Head of caudate nucleus (tissue), 42 donors: ENCODE data around the gene DCUN1D3.
A peak's percentile ranks its signal among the peaks of the same experiment; 100 is the strongest.

Experiments
- DNase-seq, 42 donors: peaks; one replicate each; pipeline versions ENCODE4 v3.0.0 to v3.0.0-alpha.2; 2020 to 2021; ENCODE audit warnings: mixed read lengths in 7 of 42
- intact Hi-C: fragments of 100-400 bp; cut with DNase I; formaldehyde crosslinking; loops from one replicate; pipeline ENCODE4 v1.15.0; 2022

DCUN1D3 gene

DNA sequence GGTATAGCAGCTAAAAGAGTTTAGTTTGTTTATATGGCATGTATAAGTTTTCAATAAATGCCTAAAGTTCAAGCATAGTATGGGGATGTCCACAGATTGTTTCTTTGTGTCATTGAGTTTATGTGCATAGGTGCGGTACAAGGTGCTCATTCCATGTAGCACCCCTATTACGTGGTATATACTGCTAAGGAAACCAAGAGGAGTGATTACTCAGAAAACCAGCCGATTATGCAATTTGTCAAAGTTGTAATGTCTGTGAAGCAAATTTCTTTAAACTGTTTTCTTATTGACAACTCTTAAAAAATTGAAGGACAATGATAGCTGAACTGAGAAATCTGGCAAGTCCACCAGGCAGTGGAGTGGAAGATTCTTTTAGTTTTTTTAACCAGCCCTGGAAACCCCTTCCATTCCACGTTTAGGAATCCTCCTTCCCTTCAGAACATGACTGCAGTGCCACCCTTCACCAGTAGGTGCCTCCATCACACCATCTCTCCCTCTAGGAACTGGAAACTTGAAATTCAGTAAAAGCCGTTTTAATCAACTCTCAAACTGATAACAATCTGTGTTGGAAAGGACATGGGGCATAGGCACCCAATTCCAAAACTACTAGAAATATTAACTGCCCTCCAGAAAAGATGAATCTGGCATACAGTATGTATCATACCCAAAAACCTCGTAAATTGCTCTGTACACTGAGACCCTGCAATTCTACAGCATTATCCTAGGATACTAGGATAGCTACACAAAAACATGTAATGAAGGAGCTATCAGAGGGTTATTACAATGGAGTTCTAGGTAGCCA, 50.4 kb downstream of the DCUN1D3 start:
- intact Hi-C loops = loop anchor here (2.0 kb wide), 1 partner anchor 235 kb away; no protein-coding TSS in a partner anchor
- peak in 41 of 42 donors; percentile 51 to 92 (median 80) for DNase-seq

DNA sequence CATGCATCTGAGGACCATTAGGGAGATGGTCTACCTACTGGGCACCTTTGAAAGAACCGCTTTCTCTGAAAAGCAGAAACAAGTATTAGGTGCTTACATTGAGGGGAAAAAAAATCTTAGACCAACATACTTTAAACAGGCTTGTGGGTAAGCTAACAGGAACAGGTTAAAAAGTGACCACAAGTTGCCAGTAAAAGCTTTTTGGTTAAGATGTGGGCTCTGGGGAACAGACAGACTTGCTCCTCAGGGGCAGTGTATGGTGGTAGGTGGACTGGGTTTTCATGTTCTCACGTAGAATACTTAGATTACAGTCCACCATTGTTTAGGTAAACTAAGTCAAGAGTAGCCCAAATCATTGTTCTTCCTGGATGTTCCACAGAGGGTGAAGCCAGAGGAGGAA, 52.6 kb downstream of the DCUN1D3 start:
- intact Hi-C loops = no loop called here
- DNase-seq = no peak

DNA sequence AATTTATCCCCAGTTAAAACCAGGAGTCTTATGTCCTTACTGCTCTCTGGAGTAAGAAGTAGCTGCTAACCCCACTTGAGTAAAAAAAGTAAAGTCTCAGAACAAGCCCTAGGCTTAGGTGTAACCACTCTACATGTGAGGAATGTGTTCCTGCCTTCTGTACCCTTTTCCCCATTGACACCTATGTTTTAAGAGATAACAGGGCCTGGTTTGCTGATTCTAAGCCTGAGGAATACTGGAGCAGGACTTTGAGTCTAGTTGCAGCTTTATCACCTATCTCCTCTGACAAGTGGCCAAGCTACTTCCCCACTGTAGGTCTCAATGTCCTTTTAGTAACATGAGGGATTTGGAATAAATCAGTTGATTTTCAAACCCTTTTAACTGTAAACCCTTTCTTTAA, 53.6 kb downstream of the DCUN1D3 start:
- intact Hi-C loops = no loop called here
- DNase-seq = no peak

DNA sequence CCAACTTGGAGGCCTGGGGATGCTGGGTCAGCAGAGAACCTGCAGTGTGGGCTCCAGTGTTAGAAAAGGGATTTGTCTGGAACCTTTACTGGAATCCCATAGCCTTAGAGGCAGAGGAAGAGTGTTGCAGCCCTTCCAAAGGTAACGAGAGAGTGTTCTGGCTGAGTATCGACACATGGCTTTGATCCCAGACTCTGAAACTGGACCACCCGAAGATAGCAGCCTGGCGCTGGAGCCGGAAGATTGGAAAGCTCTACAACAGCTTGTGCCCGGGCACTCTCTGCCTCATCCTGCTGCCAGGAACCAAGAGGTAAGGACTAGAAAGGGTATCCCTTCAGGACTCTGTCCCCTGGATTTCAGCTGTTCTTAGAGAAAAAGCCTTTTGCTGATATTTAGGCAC, 54.1 kb downstream of the DCUN1D3 start:
- intact Hi-C loops = no loop called here

DNA sequence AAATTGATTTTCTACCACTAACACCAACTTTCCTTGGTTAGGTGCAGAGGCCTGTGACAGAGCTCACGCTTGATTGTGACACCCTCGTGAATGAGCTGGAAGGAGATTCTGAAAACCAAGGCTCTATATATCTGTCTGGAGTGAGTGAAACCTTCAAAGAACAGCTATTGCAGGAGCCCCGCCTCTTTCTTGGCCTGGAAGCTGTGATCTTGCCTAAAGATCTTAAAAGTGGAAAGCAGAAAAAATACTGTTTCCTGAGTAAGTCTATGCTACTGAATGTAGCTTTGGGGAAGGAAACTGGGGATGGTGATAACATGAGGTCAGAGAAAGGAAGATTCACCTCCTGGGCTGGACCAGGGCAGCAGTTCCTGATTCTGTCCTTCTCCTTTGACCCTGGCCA, 55.6 kb downstream of the DCUN1D3 start:
- DNase-seq = no peak
- intact Hi-C loops = no loop called here

More for the DNA sequence above, 54.1 kb downstream of the DCUN1D3 start:
- no peak for DNase-seq

DNA sequence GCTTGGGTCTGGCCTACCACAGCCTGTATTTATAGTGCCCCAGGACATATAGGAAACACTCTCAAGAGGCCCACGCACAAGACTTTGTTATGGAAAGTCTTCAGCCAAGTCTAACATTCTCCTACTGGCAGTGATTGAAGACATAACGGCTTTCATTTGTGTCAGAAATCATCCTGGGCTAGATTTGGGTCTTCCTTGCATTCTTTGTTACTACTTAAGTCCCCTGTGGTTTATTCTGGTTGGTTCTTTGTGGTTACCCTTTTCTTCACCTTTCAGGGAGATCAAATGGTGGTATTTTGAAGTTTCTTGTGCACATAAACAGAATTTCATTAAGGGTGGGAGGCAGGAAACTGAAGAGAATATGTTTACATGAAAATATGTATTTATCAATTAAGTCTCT, 56.1 kb downstream of the DCUN1D3 start:
- no peak for DNase-seq
- intact Hi-C loops = no loop called here

DNA sequence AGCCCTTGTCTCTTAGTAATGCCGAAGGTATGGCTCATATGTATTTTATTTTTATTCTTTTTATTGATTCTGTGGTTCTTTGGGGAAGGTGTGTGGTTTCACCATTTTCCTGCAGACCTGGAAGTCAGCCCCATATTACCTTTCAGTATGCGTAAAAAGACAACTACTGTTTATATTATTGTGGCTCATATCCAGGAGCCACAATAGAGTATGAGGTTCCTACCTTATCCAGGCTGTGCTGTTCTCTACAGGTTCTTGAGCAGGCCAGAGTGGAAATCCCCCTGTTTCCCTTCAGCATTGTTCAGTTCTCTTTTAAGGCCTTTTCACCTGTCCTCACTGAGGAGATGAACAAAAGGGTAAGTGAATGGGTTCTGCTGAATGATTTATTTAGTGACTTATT, 60.7 kb downstream of the DCUN1D3 start:
- intact Hi-C loops = no loop called here
- DNase-seq = no peak

DNA sequence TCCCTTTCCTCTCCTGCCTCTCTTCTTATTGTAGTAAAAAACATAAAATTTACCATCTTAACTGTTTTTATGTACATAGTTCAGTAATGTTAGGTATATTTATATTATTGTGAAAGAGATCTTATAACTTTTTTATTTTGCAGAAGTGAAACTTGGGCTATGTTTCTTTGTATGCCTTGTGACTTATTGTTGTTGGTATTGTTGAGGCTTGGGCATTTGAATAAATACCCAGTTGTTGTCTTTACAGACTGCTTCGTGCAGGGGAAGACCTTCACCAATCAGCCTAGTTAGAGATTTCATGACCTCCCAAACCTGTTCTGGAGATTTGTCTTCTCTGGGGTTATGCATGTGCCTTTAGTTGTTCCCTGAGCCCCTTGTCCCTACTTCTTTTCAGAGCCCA, 61.9 kb downstream of the DCUN1D3 start:
- DNase-seq = no peak
- intact Hi-C loops = no loop called here

DNA sequence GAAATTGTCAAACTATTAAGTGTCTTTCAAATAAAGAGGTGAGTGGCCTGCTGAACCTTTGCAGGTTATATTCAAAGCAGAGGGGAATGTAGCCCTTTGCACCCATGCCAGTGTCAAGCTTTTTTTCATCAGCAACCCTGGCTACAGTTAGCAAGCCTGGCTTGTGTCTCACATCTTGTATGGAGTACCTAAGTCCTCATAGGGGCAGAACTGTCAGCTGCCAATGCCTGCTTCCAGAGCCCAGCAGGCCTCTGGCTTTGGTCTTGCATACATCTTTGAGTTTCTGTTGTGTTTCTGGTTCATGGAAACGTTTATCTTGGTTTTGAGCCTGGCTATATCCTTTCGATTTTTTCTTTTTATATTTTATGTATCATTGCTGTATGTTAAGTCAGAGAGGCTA, 67.1 kb downstream of the DCUN1D3 start:
- no peak for DNase-seq
- intact Hi-C loops = no loop called here

DNA sequence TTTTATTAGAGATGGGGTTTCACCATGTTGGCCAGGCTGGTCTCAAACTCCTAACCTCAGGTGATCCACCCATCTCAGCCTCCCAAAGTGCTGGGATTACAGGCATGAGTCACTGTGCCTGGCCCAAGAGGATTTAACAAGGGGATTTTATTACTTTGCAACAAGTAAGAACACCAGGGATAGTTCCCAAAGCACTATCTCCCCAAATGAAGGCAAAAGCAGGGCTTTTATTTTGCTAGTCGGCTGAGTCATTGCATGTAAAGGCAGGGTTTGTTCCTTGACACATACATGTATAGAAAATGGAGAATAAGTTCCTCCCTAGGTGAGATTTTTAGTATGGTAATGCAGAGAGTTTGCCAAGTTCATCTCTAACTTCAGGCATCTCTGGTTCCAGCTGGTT, 69.8 kb downstream of the DCUN1D3 start:
- intact Hi-C loops = no loop called here
- no peak for DNase-seq

DNA sequence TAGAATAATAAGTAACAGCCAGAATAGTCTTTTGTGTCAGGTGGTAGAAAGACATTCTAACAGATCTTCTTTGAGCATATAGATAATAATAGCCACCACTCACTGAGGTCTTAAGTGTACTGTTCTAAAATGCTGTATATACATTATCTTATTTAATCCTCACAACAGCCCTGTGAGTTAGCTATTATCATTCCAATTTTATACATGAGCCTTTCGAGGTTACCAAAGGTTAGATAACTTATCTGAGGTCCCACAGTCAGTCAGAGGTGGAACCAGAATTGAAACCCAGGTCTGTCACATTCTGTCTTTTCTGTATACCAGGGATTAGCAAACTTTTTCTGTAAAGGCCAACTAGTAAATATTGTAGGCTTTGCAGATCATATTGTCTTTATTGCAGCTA, 70.6 kb downstream of the DCUN1D3 start:
- no peak for DNase-seq
- intact Hi-C loops = no loop called here

DNA sequence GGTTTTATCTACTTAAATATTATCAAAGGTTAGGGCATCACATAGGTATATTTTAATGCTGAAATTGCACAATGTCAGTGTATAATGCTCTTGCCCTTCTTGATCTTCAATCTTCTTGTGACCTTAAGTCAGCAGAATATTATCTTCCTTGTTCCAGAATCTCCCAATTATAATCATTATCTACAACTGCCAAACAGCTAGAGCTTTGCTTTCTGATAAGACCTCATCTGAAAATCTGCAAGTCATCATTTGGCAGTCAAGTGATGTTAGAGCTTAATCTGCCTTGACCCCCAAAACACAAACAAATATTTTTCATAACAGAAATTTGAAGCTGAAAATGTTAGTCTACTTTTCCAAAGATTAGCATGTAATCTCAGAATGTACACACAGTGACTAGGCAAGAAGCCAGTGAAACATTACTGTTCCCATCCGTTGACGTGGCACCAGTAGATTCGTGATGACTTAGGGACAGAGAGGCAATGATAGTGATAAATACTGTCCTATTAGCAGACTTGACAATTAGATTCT, 74.1 kb downstream of the DCUN1D3 start:
- intact Hi-C loops = no loop called here
- DNase-seq = no peak

DNA sequence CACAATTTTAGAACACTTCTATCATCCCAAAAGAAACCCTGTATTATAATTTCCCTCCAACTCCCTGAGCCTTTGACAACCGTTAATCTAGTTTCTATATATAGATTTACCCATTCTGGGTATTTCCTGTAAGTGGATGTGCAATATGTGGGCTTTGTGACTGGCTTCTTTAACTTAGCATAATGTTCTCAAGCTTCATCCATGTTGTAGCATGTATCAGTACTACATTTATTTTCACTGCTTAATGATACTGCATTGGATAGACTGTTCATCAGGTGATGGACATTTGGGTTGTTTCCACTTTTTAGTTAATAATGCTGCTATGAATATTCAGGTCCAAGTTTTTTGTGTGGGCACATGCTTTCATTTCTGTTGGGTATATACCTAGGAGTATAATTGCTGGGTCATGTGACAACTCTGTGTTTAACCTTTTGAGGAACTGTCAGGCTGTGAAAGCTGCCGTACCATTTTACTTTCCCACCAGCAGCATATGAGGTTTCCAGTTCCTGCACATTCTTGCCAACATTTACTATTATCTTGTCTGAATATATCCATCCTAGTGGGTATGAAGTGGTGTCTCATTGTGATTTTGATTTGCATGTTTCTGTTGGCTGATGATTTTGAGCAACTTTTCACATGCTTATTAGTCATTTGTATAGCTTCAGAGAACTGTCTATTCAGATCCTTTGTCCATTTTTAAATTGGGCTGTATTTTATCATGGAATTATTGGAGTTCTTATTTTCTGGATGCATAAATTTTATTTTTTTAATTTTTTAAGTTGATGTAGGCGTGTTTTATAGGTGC, 77.4 kb downstream of the DCUN1D3 start:
- no peak for DNase-seq
- intact Hi-C loops = no loop called here

DNA sequence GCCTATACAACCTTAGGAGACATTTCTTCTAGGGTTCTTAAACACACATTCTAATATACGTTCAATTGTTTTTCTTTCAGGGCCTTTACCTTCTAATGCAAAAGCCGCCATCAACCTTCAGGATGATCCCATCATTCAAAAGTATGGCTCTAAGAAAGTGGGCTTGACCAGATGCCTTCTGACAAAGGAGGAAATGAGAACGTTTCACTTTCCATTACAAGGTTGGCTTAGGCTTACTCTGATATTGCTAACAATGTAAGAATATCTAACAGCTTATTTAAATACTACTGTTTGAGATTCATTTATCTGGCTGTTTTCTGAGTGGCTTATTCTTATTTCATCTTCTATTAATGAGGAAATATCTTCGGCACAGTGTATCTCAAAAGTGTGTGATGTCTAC, 78.5 kb downstream of the DCUN1D3 start:
- DNase-seq = no peak
- intact Hi-C loops = no loop called here

DNA sequence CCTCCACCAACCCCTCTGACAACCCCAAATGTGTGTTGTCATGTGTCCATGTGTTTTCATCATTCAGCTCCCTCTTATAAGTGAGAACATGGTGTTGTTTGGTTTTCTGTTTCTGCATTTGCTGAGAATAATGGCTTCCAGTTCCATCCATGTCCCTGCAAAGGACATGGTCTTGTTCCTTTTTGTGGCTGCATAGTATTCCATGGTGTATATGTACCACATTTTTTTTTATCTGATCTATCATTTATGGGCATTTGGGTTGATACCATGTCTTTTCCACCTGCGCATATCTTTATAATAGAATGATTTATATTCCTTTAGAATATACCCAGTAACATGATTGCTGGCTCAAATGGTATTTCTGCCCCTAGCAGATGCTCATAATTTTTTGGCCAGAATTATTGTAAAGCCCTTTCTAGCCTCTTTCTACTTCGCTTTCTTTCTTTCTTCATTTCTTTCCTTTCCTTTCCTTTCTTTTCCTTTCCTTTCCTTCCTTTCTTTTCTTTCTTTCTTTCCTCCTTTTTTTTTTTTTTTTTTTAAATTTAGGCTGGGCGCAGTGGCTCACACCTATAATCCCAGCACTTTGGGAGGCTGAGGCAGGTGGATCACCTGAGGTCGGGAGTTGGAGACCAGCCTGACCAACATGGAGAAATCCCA, 81.1 kb downstream of the DCUN1D3 start:
- no peak for DNase-seq
- intact Hi-C loops = no loop called here

DNA sequence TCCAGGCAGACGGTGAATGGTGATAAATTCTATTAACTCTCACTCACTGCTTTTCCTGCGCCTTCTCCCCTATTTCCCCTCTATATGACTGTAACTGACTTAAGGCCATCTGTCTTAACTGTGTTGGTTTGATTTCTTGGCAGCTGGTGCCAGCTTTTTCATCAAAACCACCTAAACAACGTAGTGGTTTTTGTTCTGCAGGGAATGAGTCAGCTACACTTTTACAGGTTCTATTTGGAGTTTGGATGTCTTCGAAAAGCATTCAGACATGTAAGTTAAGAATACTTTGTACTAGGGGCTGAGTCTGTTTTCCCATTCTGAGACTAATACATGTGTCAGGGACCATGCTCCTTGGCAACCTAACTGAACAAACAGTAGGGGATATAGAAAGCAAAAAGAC, 85.4 kb downstream of the DCUN1D3 start:
- intact Hi-C loops = no loop called here
- no peak for DNase-seq

DNA sequence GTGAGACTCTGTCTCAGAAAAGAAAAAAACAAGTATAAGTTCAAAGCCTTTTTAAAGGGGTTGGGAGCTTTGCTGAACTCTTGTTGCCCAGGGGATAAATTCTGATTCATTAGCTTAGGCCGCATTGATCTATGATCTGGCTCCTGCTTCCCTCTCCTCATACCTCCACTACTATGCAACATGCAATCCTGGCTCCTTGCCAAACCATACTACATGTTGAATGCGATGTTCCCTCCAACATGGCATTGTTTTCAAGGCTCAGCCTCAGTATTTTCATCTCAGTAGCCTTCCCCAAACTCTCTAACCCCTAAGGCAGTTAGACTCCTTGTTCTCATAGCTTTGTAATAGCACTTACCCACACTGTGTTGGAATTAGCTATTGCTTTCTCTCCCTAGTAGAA, 87.6 kb downstream of the DCUN1D3 start:
- DNase-seq = no peak
- intact Hi-C loops = no loop called here

DNA sequence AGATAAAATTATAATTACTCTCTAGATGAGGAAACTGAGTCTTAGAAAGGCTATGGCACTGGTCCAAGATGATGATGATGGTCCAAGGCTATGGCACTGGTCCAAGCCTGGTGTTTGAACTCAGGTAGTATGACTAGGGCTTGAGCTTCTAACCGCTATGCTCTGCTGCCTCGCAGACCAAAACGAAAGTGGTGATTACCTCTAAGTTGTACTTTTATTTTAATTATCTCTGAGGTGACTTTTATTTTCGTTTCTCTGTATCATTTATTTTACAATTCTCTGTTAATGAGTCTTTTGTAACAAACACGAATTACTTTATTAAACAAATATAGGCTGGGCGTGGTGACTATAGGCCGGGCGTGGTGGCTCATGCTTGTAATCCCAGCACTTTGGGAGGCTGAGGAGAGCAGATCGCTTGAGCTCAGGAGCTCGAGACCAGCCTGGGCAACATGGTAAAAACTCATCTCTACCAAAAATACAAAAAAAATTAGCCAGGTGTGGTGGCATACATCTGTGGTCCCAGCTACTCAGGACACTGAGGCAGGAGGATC, 88.2 kb downstream of the DCUN1D3 start:
- no peak for DNase-seq
- intact Hi-C loops = no loop called here

DNA sequence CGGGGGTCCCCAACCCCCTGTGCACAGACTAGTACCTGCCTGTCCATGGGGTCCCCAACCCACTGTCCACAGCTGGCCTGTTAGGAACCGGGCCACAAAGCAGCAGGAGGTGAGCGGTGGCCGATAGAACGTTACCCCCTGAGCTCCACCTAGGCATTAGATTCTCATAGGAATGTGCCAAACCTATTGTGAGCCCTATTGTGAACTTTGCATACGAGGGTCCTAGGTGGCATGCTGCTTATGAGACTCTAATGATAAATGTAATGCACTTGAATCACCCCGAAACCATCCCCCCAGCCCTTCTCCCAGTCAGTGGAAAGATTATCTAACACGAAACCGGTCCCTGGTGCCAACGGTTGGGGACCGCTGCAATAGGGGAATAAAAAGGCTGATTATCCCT, 92.3 kb downstream of the DCUN1D3 start:
- no peak for DNase-seq
- intact Hi-C loops = no loop called here
